OCI-LY3 (cell line): ENCODE measurements around the gene NCKAP5.
"Not testable (repeated sequence)": the region's sequence is repeated elsewhere in the genome, so short reads cannot be mapped to it uniquely, and the experiment has no call there.

Experiments
- H2AFZ ChIP-seq: fragments of 200-600, 300-600 bp; shearing (Covaris generic); 2 replicates; pipeline ENCODE4 v1.6.0; 2014; ENCODE audit warnings: antibody characterized with exemption, low read depth, low read length
- H3K27ac ChIP-seq: fragments of 200-600, 300-600 bp; sonication (generic); 2 replicates; pipeline ENCODE4 v1.5.1; 2014; ENCODE audit warnings: mild to moderate bottlenecking, low read length, moderate library complexity, mixed read lengths
- H3K27me3 ChIP-seq: fragments of 200-600, 300-600 bp; sonication (generic); 2 replicates; pipeline ENCODE4 v1.6.1; 2014; ENCODE audit warnings: low read depth, low read length, mixed read lengths
- H3K36me3 ChIP-seq: fragments of 200-600, 300-600 bp; sonication (generic); replicated peaks from 2 replicates; pipeline ENCODE3; 2014; ENCODE audit warnings: low read depth, low read length, mixed read lengths
- H3K4me1 ChIP-seq: fragments of 300-600, 200-600 bp; sonication (generic); 2 replicates; pipeline ENCODE4 v1.6.1; 2014; ENCODE audit warnings: low read length, mixed read lengths
- H3K4me2 ChIP-seq: fragments of 200-600, 300-600 bp; sonication (generic); 2 replicates; pipeline ENCODE4 v1.6.1; 2014; ENCODE audit warnings: low read length, mixed read lengths
- H3K4me3 ChIP-seq: fragments of 300-600, 200-600 bp; sonication (generic); 2 replicates; pipeline ENCODE4 v1.5.1; 2014; ENCODE audit warnings: antibody characterized with exemption, mild to moderate bottlenecking, low read length, moderate library complexity
- H3K79me2 ChIP-seq: fragments of 300-600, 200-600 bp; shearing (Covaris generic); 2 replicates; pipeline ENCODE4 v1.6.1; 2014; ENCODE audit warnings: mild to moderate bottlenecking, low read length, mixed read lengths
- H3K9ac ChIP-seq: fragments of 300-600, 200-600 bp; shearing (Covaris generic); 2 replicates; pipeline ENCODE4 v1.6.0; 2014; ENCODE audit warnings: mild to moderate bottlenecking, low read length, moderate library complexity
- H3K9me3 ChIP-seq: fragments of 200-600, 300-600 bp; shearing (Covaris generic); 2 replicates; pipeline ENCODE4 v1.6.1; 2014; ENCODE audit warnings: low read length, mixed read lengths; ENCODE audit not compliant: insufficient read depth
- H4K20me1 ChIP-seq: fragments of 200-600, 300-600 bp; sonication (generic); 2 replicates; pipeline ENCODE4 v1.6.1; 2016; ENCODE audit warnings: low read length, mixed read lengths; ENCODE audit not compliant: insufficient read depth
- CTCF ChIP-seq: fragments of 200-600, 300-600 bp; sonication (generic); IDR thresholded peaks from 2 replicates; pipeline ENCODE4 v1.5.1; 2014; ENCODE audit warnings: antibody characterized with exemption, low read length, low read depth
- EZH2phosphoT487 ChIP-seq: fragments of 200-600 bp; shearing (Covaris generic); IDR thresholded peaks from 2 replicates; pipeline ENCODE4 v1.6.1; 2018; ENCODE audit warnings: antibody characterized with exemption, mixed run types, low read depth

Gene NCKAP5

GRCh38 chr2:133476286-133476685 is 92.0 kb downstream of the NCKAP5 start:
- Histone ChIP-seq H2AFZ (no peak overlapping the region), H3K36me3 (no peaks in the 10 kb centered on the region), H3K4me1 (no peaks in the 10 kb centered on the region), H3K4me2 (no peak overlapping the region), H3K27me3 (no peaks in the 10 kb centered on the region), H3K9me3 (no peaks in the 10 kb centered on the region), H3K27ac (no peak overlapping the region), H3K4me3 (no peak overlapping the region), H3K79me2 (no peaks in the 10 kb centered on the region), H4K20me1 (no peaks in the 10 kb centered on the region), H3K9ac (no peak overlapping the region)
- TF ChIP-seq CTCF (no peak), EZH2phosphoT487 (no peak)

GRCh38 chr2:133475610-133476009 is 92.7 kb downstream of the NCKAP5 start:
- Histone ChIP-seq H3K9me3 (no peaks in the 10 kb centered on the region), H3K79me2 (no peaks in the 10 kb centered on the region), H3K9ac (no peak overlapping the region), H3K4me2 (no peak overlapping the region), H4K20me1 (no peaks in the 10 kb centered on the region), H3K27me3 (no peaks in the 10 kb centered on the region), H2AFZ (no peak overlapping the region), H3K36me3 (no peaks in the 10 kb centered on the region), H3K27ac (no peak overlapping the region), H3K4me1 (no peaks in the 10 kb centered on the region), H3K4me3 (no peak overlapping the region)
- no peak for TF ChIP-seq EZH2phosphoT487
- TF ChIP-seq CTCF = no peak

GRCh38 chr2:133470446-133470845 is 97.8 kb downstream of the NCKAP5 start:
- H3K27me3 ChIP-seq, H3K9ac ChIP-seq: not testable (repeated sequence)

GRCh38 chr2:133462811-133463210 is 105.5 kb downstream of the NCKAP5 start:
- Histone ChIP-seq H3K4me1 (peaks cover 9% of the 10 kb centered on the region), H3K4me3 (no peak overlapping the region), H3K27me3 (no peaks in the 10 kb centered on the region), H3K79me2 (no peaks in the 10 kb centered on the region), H2AFZ (no peak overlapping the region), H3K4me2 (no peak overlapping the region), H3K9me3 (no peaks in the 10 kb centered on the region), H3K36me3 (no peaks in the 10 kb centered on the region), H3K9ac (no peak overlapping the region), H4K20me1 (no peaks in the 10 kb centered on the region), H3K27ac (no peak overlapping the region)
- TF ChIP-seq EZH2phosphoT487 (no peak), CTCF (no peak)

More at GRCh38 chr2:133470446-133470845, 97.8 kb downstream of the NCKAP5 start:
- not testable (repeated sequence) for H3K27ac ChIP-seq, H3K9me3 ChIP-seq, H4K20me1 ChIP-seq, H3K36me3 ChIP-seq, H3K4me1 ChIP-seq, H3K4me2 ChIP-seq, H3K4me3 ChIP-seq, H3K79me2 ChIP-seq, H2AFZ ChIP-seq

- Histone ChIP-seq H3K27ac (no peak overlapping the region), H4K20me1 (no peaks in the 10 kb centered on the region), H3K79me2 (no peaks in the 10 kb centered on the region), H2AFZ (no peak overlapping the region), H3K9me3 (no peaks in the 10 kb centered on the region), H3K9ac (no peak overlapping the region), H3K4me3 (no peak overlapping the region), H3K27me3 (no peaks in the 10 kb centered on the region), H3K4me1 (peaks cover 9% of the 10 kb centered on the region), H3K4me2 (0 out of 2 replicates have a peak overlapping the region, but pooled peaks have one; percentile 12), H3K36me3 (no peaks in the 10 kb centered on the region)
- TF ChIP-seq CTCF (no peak), EZH2phosphoT487 (no peak)
Measured at GRCh38 chr2:133461484-133461883, 106.8 kb downstream of the NCKAP5 start.
